Right lobe of liver (tissue), 6 donors: ENCODE data around the gene ARL9. TPM values are rescaled to one million over a fixed set of nuclear protein-coding genes. Genes with fewer than 3 reads are reported as not detected.

Source experiments
- ATAC-seq, 4 donors: fragments of 200-7000 bp; cut with Tn5 transposase; one replicate each; pipeline ENCODE4 v1.9.1; 2020; ENCODE audit warnings: mild to moderate bottlenecking in 4 of 4, moderate library complexity in 4 of 4
- DNase-seq, 3 donors: peaks; one replicate each; pipeline ENCODE4 v3.0.0-alpha.2; 2020
- H3K27ac ChIP-seq, 3 donors: fragments of 200-600 bp; one replicate each; pipeline ENCODE4 v1.8.0; 2022
- H3K27me3 ChIP-seq, 2 donors: fragments of 200-600 bp; one replicate each; pipeline ENCODE4 v1.8.0; 2022
- H3K36me3 ChIP-seq, 4 donors: fragments of 200-600 bp; sonication (generic) in 1 of 4; one replicate each; pipeline versions ENCODE4 v1.5.1 to v1.8.0; 2017 to 2022; ENCODE audit warnings: control low read depth in 1 of 4
- H3K4me1 ChIP-seq, 4 donors: fragments of 200-600 bp; sonication (generic) in 1 of 4; one replicate each; pipeline versions ENCODE4 v1.5.1 to v1.8.0; 2017 to 2022; ENCODE audit warnings: control low read depth in 1 of 4
- H3K4me3 ChIP-seq, 3 donors: fragments of 200-600 bp; one replicate each; pipeline ENCODE4 v1.8.0; 2022
- H3K9me3 ChIP-seq, 4 donors: fragments of 200-600 bp; sonication (generic) in 1 of 4; one replicate each; pipeline versions ENCODE4 v1.5.1 to v1.8.0; 2017 to 2022; ENCODE audit warnings: control low read depth in 1 of 4
- CTCF ChIP-seq, 4 donors: fragments of 200-600 bp in 3 of 4; fragments of 450-650 bp in 1 of 4; IDR thresholded peaks; one replicate each; pipeline versions ENCODE4 v1.5.1 to v1.8.0; 2016 to 2022; ENCODE audit warnings: antibody characterized with exemption in 4 of 4, mild to moderate bottlenecking in 2 of 4
- POLR2A ChIP-seq: fragments of 450-650 bp; IDR thresholded peaks from one replicate; pipeline ENCODE4 v1.6.1; 2017; ENCODE audit warnings: antibody characterized with exemption, mild to moderate bottlenecking
- WGBS: methylation state at CpG from one replicate; pipeline ENCODE4 v1.1.6; 2018; ENCODE audit warnings: low coverage, low lambda C conversion rate; ENCODE audit not compliant: insufficient coverage; ENCODE audit errors: missing lambda C conversion rate; 5-methylcytosine and 5-hydroxymethylcytosine counted together
- intact Hi-C, 2 donors: fragments of 100-400 bp; cut with DNase I; formaldehyde crosslinking; loops; one replicate each; pipeline versions ENCODE4 v1.11.2 to v1.14.1; 2022
- total RNA-seq, 6 experiments: library from RNA; depleted of rRNA in 2 of 6; stranded (reverse); fragments of >200 nt in 2 of 6; fragmentation: NEBNext Ultra II Directional in 3 of 6; extraction: Animal tissue kit (Norgen Biotek cat#: 25700) in 3 of 6; gene quantifications; one replicate each; pipeline versions ENCODE4 v1.1.0 to v1.2.4, GENCODE V29; 2016 to 2023
- donor health status: DM: no; HTN: yes; CAD: no.
- donor health status: DM: no; HTN: no; CAD: no.
- donor health status: DM: no; HTN: no; CAD: no.
- donor health status: DM: no; HTN: yes; CAD: no.
- donor health status: DM: no; HTN: yes; CAD: no.

The ARL9 gene
- total RNA-seq, 6 experiments from 2014 or later: 0.19 TPM; not detected in 5

DNA sequence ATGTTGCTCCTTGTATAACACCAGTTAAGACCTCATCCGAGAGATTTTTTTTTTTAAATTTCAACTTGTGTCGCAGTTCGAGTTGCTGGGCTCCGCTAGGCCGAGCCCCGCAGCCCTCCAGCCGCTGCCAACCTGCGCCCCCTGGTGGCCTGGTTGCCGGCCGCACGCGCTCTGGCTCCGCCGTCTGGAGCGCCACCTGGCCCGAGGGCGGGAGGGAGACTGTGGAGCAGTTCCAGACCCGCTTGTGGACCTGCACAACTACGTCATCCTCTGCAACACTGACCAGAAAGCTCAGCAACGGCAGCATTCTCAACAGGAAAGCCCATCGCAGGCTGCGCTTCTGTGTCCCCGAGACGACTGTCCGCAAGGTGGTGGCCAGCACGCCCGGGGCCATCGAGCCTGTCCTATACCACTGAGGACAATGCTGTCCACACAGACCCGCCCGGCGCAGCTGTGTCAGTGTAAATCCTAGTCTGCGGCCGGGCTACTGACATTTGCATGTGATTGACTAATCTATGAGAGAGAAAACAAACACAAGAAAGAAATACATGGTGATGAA lies 39.1 kb downstream of the ARL9 start:
- intact Hi-C loops: loop anchor here in 1 of 2 donors (10.0 kb wide), 1 partner anchor 120 kb away; no protein-coding TSS in a partner anchor

DNA sequence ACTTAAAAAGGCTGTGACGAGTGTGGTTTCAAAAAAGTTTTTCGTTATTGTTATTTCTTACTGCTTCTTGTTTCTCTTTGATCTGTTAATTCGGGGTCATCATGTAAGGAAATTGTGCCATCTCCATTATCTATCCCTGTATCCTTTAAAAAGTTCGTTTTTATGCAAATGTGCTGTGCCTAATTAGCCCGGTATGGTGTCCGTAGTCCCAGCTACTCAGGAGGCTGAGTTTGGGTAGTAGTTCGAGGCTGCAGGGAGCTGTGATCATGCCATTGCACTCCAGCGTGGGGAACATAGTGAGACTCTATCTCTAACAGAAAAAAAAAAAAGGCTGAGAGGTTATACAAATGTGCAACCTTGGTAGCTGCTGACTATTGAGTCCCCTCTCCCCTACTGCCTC lies 45.1 kb downstream of the ARL9 start:
- 43% methylated on average over 7 of the region's 8 CpGs for WGBS
- H3K27me3 ChIP-seq: no peaks in the 10 kb centered on the region
- DNase-seq: no peak
- H3K9me3 ChIP-seq: no peaks in the 10 kb centered on the region
- no peak overlapping the region for H3K27ac ChIP-seq
- H3K36me3 ChIP-seq: no peaks in the 10 kb centered on the region
- no peak for ATAC-seq
- intact Hi-C loops: no loop called here
- no peaks in the 10 kb centered on the region for H3K4me1 ChIP-seq
- H3K4me3 ChIP-seq: no peak overlapping the region
- TF ChIP-seq POLR2A (no peak), CTCF (IDR thresholded peaks at IDR 0.05) (no peak)

More for the DNA sequence above, 39.1 kb downstream of the ARL9 start:
- H3K4me3 ChIP-seq: peak overlapping the region; percentile 10 to 42 (median 38)
- ATAC-seq (peak; percentile 100), DNase-seq (peak; percentile 89 to 90 (median 90))
- no peaks in the 10 kb centered on the region for H3K36me3 ChIP-seq
- WGBS: 5% methylated on average over 30 of the region's 33 CpGs
- peaks cover 0 to 4% (median 0%) of the 10 kb centered on the region in 4 donors for H3K4me1 ChIP-seq
- H3K27me3 ChIP-seq: no peaks in the 10 kb centered on the region
- no peaks in the 10 kb centered on the region for H3K9me3 ChIP-seq
- TF ChIP-seq CTCF (IDR thresholded peaks at IDR 0.05) (peak; percentile 94 to 100 (median 100)), POLR2A (no peak)
- H3K27ac ChIP-seq: no peak overlapping the region

DNA sequence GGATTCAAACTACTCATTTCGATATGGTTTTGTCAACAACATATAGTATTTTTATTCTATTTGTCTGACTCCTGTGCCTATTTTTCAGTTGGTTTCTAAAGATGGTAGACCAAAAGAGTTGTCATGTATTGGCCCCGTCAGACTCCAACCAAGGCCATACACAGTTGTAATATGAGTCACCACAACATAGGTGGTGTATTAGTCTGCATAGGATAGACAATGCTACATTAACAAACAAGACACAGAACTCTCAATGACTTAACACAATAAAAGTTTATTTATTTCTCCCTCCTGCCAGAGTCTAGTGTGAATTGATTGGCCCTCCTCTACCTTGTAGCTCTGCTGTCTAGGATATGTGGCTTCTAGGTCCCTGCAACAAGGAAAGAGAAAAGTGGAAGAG lies 45.9 kb downstream of the ARL9 start:
- WGBS: 82% methylated on average over 2 of the region's 2 CpGs

GRCh38 chr4:56552273-56552672 lies 46.7 kb downstream of the ARL9 start:
- no peak for ATAC-seq
- TF ChIP-seq POLR2A: no peak
- no peak for TF ChIP-seq CTCF (IDR thresholded peaks at IDR 0.05)

More for the DNA sequence above, 45.9 kb downstream of the ARL9 start:
- ATAC-seq (no peak), DNase-seq (no peak)
- intact Hi-C loops: no loop called here
- Histone ChIP-seq H3K4me1 (no peaks in the 10 kb centered on the region), H3K4me3 (no peak overlapping the region), H3K27ac (no peak overlapping the region), H3K36me3 (no peaks in the 10 kb centered on the region), H3K9me3 (no peaks in the 10 kb centered on the region), H3K27me3 (no peaks in the 10 kb centered on the region)
- no peak for TF ChIP-seq CTCF (IDR thresholded peaks at IDR 0.05)

DNA sequence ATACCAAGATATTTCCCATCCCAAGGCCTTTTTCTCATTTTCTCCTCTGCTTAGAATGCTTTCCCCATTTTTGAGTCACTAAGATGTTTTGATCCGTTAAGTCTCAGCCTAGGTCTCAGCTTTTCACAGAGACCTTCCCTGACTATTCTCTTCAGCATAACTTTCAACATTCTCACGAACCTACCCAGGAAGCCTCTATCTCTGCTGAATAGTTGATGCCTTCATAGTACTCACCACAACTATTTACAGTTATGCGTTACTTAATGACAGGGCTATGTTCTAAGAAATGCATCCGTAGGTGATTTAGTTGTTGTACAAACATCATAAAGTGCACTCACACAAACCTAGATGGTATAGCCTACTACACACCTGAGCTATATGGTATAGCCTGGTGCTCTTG lies 64.5 kb downstream of the ARL9 start:
- H3K27ac ChIP-seq: no peak overlapping the region
- no peaks in the 10 kb centered on the region for H3K27me3 ChIP-seq
- TF ChIP-seq CTCF (IDR thresholded peaks at IDR 0.05): no peak
- H3K36me3 ChIP-seq: no peaks in the 10 kb centered on the region
- WGBS: 62% methylated on average over 4 of the region's 4 CpGs
- H3K4me1 ChIP-seq: no peaks in the 10 kb centered on the region
- H3K9me3 ChIP-seq: no peaks in the 10 kb centered on the region
- ATAC-seq (no peak), DNase-seq (no peak)
- no peak overlapping the region for H3K4me3 ChIP-seq
- intact Hi-C loops: no loop called here

More at GRCh38 chr4:56552273-56552672, 46.7 kb downstream of the ARL9 start:
- intact Hi-C loops: no loop called here
- DNase-seq: no peak
- Histone ChIP-seq H3K4me1 (no peaks in the 10 kb centered on the region), H3K4me3 (no peak overlapping the region), H3K27ac (no peak overlapping the region), H3K36me3 (no peaks in the 10 kb centered on the region), H3K9me3 (no peaks in the 10 kb centered on the region), H3K27me3 (no peaks in the 10 kb centered on the region)
